ENCODE results near the gene TAOK3. TPM values are rescaled to one million over a fixed set of nuclear protein-coding genes. Genes with fewer than 3 reads are reported as not detected.

The TAOK3 gene
- total RNA-seq, 1 experiment from 2014 or later = 8.5 TPM

Other genes starting within 250 kb of the TAOK3 start
- 216 and 281 TPM in 2 replicates for gene PEBP1, start 236.8 kb downstream of the TAOK3 start, total RNA-seq (2014; rRNA removed; shearing (Covaris generic); ENCODE audit: low replicate concordance)
- gene SUDS3, start 3.6 kb upstream of the TAOK3 start, total RNA-seq (2014; rRNA removed; shearing (Covaris generic); ENCODE audit: low replicate concordance) = 21.3 and 39.4 TPM in 2 replicates

Data from Caki2 (cell line).